HG03025 (cell line): ENCODE measurements around the gene HMCN1.

Experiments
- ATAC-seq: cut with Tn5 transposase; IDR thresholded peaks from one replicate; pipeline ENCODE4 v1.9.1; 2021; ENCODE audit warnings: mild to moderate bottlenecking, moderate library complexity; ENCODE audit not compliant: unreplicated experiment, low FRiP score

Gene HMCN1

DNA sequence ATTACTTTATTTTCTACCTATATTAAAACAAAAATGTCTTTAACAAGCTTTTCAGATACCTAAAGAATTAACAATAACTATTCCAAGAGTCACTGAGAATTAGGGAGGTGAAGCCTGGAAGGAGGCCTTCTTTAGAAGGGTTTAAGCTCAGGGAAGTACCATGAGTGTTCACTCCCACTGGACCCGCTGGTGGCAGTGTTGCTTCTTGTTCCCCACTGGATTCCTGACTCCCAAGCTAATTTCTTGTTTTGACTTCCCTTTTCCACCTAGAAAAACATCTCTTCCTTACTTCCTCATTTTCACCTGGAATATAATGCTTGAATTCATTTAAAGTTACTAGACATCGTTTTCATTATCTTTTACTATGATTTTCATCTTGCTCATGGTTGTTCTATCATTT is 264.2 kb downstream of the HMCN1 start:
- no peak for ATAC-seq

DNA sequence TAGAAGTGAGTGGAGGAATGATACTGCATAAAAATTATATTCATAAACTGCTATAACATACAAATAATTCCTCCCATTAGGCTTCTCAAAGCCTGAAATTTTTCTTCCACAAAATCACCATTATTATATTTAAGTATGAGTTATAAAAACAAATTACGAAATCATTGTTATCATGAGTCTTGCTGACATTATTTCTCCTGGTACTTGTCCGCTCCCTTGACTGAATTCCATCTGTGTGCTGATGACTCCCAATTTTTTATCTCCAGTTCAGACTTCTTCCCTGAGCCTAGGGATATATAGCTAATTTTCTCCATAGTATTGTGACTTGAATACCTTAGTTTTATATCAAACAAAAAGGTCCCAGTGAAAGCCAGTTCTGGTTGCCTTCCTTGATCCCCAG is 268.2 kb downstream of the HMCN1 start:
- no peak for ATAC-seq

- ATAC-seq = no peak
Observed at GRCh38 chr1:186009039-186009737, 275.0 kb downstream of the HMCN1 start.

DNA sequence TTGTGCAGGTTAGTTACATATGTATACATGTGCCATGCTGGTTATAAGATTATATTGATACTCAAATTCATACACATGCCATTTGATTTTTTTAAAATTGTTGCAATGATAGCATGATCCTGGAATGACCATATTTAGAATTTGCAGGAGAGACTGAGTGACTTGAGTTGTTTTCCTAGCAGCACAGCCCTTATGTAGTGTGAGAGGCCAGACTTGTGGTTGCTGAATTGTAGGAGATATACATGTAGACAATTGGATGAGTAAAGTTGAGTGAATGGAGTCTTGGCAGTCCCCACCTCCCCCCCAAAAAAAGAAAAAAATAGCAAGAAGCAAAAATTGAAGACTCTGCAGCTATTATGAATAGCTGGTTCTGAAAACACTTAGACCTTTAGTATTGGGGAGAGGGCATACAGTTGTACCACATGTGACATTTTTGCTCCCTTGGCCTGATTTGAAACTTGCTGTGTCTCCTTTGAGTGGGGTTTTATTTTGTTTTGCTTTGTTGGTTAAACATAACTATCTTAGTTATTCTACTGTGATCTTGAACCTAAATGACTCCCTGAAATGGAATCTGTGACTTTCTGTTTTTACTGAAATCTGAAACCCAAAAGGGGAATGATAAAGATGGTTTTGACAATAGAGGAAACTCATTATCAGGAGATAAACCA is 280.3 kb downstream of the HMCN1 start:
- no peak for ATAC-seq

- no peak for ATAC-seq
Observed at GRCh38 chr1:186016856-186017255, 282.7 kb downstream of the HMCN1 start.

- ATAC-seq = no peak
Observed at GRCh38 chr1:186022184-186022583, 288.0 kb downstream of the HMCN1 start.

- ATAC-seq = no peak
Observed at GRCh38 chr1:186026946-186027345, 292.8 kb downstream of the HMCN1 start.

- ATAC-seq = no peak
Observed at GRCh38 chr1:186027621-186028020, 293.4 kb downstream of the HMCN1 start.

DNA sequence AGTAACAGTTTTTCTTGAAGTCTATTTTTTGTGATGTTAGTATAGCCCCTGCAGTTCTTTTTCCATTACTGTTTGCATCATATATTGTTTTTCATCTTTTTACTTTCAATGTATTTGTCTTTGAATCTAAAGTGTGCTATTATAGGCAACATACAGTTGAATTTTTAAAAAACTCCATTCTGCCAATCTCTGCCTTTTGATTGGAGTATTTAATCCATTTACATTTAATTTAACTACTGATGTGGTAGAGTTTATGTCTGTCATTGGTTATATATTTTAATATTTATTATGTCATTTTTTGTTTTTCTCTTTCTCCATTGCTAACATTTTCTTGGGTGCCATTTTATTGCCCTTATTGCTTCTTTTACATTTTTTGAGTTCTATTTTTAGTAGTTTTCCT is 296.3 kb downstream of the HMCN1 start:
- ATAC-seq = no peak

DNA sequence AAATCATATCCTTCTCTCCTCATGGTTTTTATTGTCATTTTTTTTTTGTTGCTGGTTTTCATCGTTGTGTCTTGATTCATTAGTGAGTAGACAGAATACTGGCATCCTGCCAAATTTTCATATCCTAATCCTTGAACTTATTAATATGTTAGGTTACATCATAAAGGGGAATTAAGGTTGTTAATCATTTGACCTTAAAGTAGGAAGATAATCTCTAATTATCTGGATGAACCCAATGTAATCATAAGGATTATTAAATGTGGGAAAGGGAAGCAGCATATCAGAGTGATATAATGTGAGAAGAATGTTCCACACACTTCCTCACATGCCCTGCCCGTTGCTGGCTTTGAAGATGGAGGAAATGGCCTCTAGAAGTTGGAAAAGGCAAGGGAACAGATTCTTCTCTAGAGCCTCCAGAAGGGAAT is 299.7 kb downstream of the HMCN1 start:
- no peak for ATAC-seq

GRCh38 chr1:186042230-186042629 is 308.0 kb downstream of the HMCN1 start:
- ATAC-seq = no peak

- ATAC-seq = no peak
Observed at GRCh38 chr1:186043296-186043695, 309.1 kb downstream of the HMCN1 start.

DNA sequence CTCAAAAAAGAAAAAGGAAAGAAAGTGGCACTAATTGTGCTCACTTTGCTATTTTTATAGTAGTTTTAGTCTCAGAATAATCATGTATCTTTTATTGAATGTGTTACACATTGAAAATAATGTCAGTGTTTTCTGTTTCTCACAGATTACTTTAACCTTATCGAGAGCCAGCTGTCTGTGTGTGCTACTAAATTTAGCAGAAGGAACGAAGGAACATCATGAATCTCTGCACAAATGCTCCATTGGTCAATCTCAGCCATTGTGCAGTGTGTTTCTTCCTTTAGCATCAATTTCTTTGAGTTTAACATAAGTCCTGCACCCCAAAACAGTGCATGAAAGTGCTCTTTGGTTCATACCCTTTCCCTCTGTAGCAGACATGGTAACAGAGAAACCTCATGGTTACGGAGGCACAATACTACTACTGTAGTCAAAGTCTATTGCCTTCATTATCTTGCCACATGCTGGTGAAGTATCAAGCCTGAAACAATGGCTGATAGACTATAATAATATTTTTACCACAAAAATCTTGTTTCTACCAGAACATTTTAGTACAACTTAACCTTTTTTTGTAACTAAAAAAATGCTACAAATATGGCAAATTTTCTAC is 310.0 kb downstream of the HMCN1 start:
- ATAC-seq = no peak

- no peak for ATAC-seq
Observed at GRCh38 chr1:186046437-186047211, 312.4 kb downstream of the HMCN1 start.

- no peak for ATAC-seq
Observed at GRCh38 chr1:186050360-186050759, 316.2 kb downstream of the HMCN1 start.

- ATAC-seq = no peak
Observed at GRCh38 chr1:186054003-186054402, 319.8 kb downstream of the HMCN1 start.

GRCh38 chr1:186054932-186055331 is 320.7 kb downstream of the HMCN1 start:
- no peak for ATAC-seq

DNA sequence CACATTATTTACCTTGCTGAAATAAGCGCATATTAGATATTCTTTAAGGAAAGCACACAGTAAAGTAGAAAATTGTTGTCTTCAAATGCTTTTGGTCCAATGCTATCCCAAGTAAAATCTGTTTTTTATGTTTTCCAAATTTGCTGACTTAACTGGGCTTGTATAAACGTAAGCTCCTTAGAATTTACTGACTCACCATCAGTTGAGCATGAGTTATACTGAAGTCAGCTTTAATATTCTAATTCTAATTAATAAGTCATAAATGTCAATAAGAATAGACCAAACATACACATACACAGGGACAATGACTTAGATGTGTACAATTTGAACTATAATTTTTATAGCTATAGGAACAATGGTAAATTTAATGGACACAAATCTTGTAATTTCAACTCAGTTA is 321.7 kb downstream of the HMCN1 start:
- no peak for ATAC-seq

- no peak for ATAC-seq
Observed at GRCh38 chr1:186057086-186057485, 322.9 kb downstream of the HMCN1 start.

DNA sequence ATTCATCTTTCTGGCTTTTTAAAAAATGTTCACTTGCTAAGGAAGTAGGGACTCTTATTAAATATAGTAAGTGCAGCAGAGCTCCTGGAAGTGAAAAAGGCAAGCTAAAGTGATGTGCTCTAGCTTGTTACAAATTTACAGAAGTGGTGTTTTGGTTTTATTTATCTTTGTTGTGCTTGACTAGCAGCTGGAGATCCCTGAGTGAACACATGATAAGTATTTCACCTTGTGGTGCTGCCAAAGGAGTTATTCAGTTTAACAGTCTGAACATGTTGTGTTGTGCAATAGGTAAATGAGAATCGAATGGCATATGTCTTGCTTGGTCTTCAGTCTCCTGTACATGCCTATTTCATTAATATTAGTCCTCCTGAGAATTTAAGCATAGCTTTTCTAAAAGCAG is 325.1 kb downstream of the HMCN1 start:
- ATAC-seq = no peak

DNA sequence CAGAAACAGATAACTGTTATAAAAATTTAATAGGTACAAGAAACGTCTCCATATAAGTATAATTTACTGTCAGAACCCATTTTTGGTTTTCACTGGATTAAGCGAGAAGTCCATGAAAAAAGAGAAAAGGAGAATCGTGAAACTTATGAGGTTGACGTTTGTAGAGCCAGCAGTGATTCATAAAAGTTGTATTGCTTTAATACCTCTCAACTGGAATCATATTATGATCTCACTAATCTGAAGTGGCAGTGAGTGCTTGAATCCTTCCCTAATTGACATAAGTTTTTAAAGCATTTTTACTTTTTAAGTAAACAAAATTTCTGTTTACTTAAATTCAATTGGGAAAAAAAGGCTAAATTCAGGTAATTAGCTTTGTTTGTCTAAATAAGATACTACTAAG is 325.6 kb downstream of the HMCN1 start:
- no peak for ATAC-seq
